T-helper 22 cell (primary cell): ENCODE results near the gene RANBP10.

Experiments used
- DNase-seq: peaks from one replicate; pipeline ENCODE4 v3.0.0-alpha.2; 2020; ENCODE audit warnings: low read depth

RANBP10 gene

GRCh38 chr16:67675999-67676398 lies 130.4 kb downstream of the RANBP10 start:
- DNase-seq: no peak

- no peak for DNase-seq
Measured at GRCh38 chr16:67675579-67675935, 130.8 kb downstream of the RANBP10 start.

GRCh38 chr16:67674851-67675578 lies 131.3 kb downstream of the RANBP10 start:
- DNase-seq: no peak

- no peak for DNase-seq
Measured at GRCh38 chr16:67673712-67674580, 132.4 kb downstream of the RANBP10 start.
